ENCODE measurements around the gene NDRG4.

DNA sequence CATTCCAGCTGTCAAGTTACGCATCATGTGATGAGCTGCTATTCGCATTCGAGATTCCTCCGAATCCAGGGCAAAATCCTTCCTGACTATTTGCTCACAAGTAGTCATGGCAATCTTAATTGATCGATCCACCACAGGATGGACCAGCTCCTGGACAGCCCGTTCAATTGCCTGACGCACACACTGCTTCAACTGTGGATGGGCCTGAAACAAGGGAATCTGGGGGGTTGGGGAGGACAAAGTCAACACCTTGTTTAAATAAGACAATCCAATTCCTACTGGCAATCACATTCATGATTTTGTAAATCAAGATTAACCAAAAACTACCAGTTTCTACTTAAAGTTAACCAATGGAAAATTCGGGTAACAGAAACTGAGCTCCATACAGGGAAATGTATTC is 43.7 kb downstream of the NDRG4 start:
- TF ChIP-seq POLR2A (IDR thresholded peaks at IDR 0.05) = no peak
- no peak for TF ChIP-seq CTCF (IDR thresholded peaks at IDR 0.05)
